ENCODE results near the gene CHST15.

Gene CHST15

DNA sequence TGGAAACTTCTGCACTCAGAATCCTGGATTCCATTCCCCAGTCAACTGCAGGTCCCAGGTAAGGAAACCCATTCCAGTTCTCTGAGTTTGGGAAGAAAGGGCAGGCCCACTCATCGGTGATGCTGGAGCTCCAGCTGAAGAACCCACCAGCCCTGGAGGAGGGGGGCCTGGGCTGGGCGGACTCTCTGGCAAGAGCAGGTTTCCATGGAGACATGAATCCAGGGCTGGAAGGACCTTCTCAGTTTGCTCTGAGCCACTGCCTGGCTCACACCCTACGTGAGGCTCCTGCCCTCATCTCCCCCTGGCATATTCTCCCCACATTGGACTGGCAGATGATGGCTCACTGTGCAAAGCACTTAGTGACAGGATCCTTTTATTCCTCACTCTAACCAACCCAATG lies 128.4 kb downstream of the CHST15 start:
- DNase-seq (ENCODE audit: low spot score) = no peak

DNA sequence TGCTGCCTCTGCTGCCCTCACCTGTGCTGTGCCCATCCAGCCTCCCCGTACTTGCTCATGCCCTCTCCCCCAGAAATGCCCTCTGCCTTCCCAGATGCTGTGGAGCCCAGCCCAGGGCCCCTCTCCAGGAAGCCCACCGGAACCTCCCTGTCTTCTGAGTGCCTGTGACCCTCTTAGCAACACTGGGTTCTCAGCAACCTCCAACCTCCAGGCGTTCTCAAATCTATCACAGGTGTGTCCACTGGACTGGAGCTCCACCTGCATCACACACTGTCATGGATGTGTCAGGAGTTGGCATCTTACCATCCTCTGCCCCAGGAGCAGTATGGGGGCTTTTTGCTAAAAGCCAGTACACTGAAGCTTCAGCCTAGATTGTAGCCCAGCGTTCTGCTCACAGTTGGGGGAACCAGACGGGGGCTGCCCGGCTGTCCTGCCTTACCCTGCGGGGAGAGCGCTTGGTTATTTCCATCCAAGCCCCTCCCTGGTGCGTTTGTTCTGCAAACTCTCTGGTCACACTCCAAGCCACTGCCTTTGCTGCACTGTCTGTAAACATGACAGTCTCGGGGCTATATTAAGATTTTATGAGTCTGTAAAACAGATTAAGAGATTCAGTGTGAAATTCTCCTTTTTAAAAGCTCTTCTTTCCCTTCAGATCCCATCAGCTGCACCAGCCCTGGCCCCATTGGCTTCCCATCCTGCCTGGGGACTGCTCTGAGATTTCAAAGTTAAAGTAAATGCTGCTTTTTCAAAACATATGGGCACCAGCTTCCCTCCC lies 130.5 kb downstream of the CHST15 start:
- DNase-seq (ENCODE audit: low spot score) = no peak

GRCh38 chr10:123958241-123958640 lies 135.2 kb downstream of the CHST15 start:
- no peak for DNase-seq (ENCODE audit: low spot score)
